GM23248 (cell line): ENCODE data around the gene GNG10.

Source experiments
- EZH2 ChIP-seq: fragments of 200-600 bp; sonication (generic); IDR thresholded peaks from 2 replicates; pipeline ENCODE4 v1.6.1; 2018; ENCODE audit warnings: antibody characterized with exemption, mild to moderate bottlenecking; ENCODE audit not compliant: insufficient read depth, poor library complexity, severe bottlenecking
- EZH2phosphoT487 ChIP-seq: fragments of 200-600 bp; sonication (generic); IDR thresholded peaks from 2 replicates; pipeline ENCODE4 v1.6.1; 2018; ENCODE audit warnings: antibody characterized with exemption, moderate library complexity, mild to moderate bottlenecking, low read depth; ENCODE audit not compliant: insufficient read depth

DNA sequence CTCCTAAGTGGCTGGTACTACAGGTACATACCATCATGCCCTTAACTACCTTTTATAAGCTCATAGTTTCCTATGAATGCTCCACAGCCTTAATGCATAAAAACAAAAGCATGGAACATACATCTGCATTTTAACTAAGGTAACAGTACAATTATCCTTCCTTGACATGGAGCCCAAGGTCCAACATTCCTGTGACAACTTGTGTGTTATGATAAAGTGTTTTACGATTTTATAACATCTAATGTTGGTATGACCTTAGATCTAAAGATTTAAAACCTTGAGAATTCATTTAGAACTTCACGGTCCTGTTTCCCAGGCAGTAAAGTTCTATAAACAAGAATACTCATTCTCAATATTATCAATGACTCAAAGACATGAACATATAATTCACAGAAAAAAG, 43.1 kb downstream of the GNG10 start:
- TF ChIP-seq EZH2 = no peak
- no peak for TF ChIP-seq EZH2phosphoT487
